ENCODE measurements around the gene CCDC200. TPM values are rescaled to one million over a fixed set of nuclear protein-coding genes. Genes with fewer than 3 reads are reported as not detected.
A peak's percentile ranks its signal among the peaks of the same experiment; 100 is the strongest.

Gene CCDC200
- total and polyA plus RNA-seq, 2 of the 13 experiments (the other 11 are each of a cell fraction or from before 2014, with no cell fraction given) = not detected

DNA sequence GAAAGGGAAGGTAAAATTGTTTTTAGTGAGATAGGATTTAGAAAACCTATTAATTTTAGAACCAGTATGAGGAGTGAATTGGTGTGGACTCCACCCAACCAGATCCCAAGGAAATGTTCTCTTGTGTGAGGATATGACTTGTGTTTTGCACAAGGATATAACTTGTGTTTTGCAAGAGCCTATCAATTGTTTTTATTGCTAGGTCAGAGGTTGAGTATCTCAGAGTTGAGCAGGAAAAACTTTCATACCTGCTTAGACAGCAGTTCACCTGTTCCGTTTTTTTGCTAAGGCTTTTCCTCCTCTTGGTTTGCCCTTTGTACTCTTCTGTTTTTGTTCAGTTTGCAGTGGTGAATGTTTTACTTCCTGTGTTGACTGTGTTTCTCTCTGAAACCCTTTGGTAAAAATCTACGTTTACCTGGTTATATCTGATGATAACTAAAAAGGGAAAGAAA lies 52.3 kb downstream of the CCDC200 start (continued):
- TF ChIP-seq, protein P1, sequence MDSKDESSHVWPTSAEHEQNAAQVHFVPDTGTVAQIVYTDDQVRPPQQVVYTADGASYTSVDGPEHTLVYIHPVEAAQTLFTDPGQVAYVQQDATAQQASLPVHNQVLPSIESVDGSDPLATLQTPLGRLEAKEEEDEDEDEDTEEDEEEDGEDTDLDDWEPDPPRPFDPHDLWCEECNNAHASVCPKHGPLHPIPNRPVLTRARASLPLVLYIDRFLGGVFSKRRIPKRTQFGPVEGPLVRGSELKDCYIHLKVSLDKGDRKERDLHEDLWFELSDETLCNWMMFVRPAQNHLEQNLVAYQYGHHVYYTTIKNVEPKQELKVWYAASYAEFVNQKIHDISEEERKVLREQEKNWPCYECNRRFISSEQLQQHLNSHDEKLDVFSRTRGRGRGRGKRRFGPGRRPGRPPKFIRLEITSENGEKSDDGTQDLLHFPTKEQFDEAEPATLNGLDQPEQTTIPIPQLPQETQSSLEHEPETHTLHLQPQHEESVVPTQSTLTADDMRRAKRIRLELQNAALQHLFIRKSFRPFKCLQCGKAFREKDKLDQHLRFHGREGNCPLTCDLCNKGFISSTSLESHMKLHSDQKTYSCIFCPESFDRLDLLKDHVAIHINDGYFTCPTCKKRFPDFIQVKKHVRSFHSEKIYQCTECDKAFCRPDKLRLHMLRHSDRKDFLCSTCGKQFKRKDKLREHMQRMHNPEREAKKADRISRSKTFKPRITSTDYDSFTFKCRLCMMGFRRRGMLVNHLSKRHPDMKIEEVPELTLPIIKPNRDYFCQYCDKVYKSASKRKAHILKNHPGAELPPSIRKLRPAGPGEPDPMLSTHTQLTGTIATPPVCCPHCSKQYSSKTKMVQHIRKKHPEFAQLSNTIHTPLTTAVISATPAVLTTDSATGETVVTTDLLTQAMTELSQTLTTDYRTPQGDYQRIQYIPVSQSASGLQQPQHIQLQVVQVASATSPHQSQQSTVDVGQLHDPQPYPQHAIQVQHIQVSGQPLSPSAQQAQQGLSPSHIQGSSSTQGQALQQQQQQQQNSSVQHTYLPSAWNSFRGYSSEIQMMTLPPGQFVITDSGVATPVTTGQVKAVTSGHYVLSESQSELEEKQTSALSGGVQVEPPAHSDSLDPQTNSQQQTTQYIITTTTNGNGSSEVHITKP (CRISPR knock-in tag; IDR thresholded peaks at IDR 0.05; ENCODE audit: low read depth) = 0 out of 2 replicates have a peak, but pooled peaks have one; percentile 32
- TF ChIP-seq FOXA3 (CRISPR knock-in tag; IDR thresholded peaks at IDR 0.05) = peak; percentile 73
- no peak for TF ChIP-seq ZNF674 (CRISPR knock-in tag; IDR thresholded peaks at IDR 0.05; ENCODE audit: low read depth)
- no peak for TF ChIP-seq ZNF563 (CRISPR knock-in tag; IDR thresholded peaks at IDR 0.05)
- no peak for TF ChIP-seq ZSCAN20 (CRISPR knock-in tag; IDR thresholded peaks at IDR 0.05; ENCODE audit: borderline replicate concordance)
- no peak for TF ChIP-seq ZNF24 (IDR thresholded peaks at IDR 0.05)
- TF ChIP-seq, protein P2, sequence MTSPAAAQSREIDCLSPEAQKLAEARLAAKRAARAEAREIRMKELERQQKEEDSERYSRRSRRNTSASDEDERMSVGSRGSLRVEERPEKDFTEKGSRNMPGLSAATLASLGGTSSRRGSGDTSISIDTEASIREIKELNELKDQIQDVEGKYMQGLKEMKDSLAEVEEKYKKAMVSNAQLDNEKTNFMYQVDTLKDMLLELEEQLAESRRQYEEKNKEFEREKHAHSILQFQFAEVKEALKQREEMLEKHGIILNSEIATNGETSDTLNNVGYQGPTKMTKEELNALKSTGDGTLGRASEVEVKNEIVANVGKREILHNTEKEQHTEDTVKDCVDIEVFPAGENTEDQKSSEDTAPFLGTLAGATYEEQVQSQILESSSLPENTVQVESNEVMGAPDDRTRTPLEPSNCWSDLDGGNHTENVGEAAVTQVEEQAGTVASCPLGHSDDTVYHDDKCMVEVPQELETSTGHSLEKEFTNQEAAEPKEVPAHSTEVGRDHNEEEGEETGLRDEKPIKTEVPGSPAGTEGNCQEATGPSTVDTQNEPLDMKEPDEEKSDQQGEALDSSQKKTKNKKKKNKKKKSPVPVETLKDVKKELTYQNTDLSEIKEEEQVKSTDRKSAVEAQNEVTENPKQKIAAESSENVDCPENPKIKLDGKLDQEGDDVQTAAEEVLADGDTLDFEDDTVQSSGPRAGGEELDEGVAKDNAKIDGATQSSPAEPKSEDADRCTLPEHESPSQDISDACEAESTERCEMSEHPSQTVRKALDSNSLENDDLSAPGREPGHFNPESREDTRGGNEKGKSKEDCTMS (CRISPR knock-in tag; conservative IDR thresholded peaks at IDR 0.05) = no peak
- TF ChIP-seq, protein P3, sequence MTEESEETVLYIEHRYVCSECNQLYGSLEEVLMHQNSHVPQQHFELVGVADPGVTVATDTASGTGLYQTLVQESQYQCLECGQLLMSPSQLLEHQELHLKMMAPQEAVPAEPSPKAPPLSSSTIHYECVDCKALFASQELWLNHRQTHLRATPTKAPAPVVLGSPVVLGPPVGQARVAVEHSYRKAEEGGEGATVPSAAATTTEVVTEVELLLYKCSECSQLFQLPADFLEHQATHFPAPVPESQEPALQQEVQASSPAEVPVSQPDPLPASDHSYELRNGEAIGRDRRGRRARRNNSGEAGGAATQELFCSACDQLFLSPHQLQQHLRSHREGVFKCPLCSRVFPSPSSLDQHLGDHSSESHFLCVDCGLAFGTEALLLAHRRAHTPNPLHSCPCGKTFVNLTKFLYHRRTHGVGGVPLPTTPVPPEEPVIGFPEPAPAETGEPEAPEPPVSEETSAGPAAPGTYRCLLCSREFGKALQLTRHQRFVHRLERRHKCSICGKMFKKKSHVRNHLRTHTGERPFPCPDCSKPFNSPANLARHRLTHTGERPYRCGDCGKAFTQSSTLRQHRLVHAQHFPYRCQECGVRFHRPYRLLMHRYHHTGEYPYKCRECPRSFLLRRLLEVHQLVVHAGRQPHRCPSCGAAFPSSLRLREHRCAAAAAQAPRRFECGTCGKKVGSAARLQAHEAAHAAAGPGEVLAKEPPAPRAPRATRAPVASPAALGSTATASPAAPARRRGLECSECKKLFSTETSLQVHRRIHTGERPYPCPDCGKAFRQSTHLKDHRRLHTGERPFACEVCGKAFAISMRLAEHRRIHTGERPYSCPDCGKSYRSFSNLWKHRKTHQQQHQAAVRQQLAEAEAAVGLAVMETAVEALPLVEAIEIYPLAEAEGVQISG (CRISPR knock-in tag; IDR thresholded peaks at IDR 0.05) = no peak; the same call in 1 of the 2 replicates
- 0 out of 2 replicates have a peak, but pooled peaks have one; percentile 63 for TF ChIP-seq ZNF33A (CRISPR knock-in tag; IDR thresholded peaks at IDR 0.05; ENCODE audit: borderline replicate concordance)
- TF ChIP-seq SMYD3 (CRISPR knock-in tag; IDR thresholded peaks at IDR 0.05) = 0 out of 2 replicates have a peak, but pooled peaks have one; percentile 65
- TF ChIP-seq NCOA5 (CRISPR knock-in tag; IDR thresholded peaks at IDR 0.05) = no peak
- TF ChIP-seq HES4 (CRISPR knock-in tag; IDR thresholded peaks at IDR 0.05; ENCODE audit: borderline replicate concordance) = no peak
- TF ChIP-seq SP5 (CRISPR knock-in tag; IDR thresholded peaks at IDR 0.05; ENCODE audit: borderline replicate concordance, low read depth) = no peak
- TF ChIP-seq JUND (CRISPR knock-in tag; IDR thresholded peaks at IDR 0.05) = no peak
- TF ChIP-seq MEIS1 (CRISPR knock-in tag; IDR thresholded peaks at IDR 0.05; ENCODE audit: borderline replicate concordance) = no peak
- TF ChIP-seq CREM (IDR thresholded peaks at IDR 0.05) = no peak
- no peak for TF ChIP-seq CREM (CRISPR knock-in tag; IDR thresholded peaks at IDR 0.05)
- peak in 1 of 2 experiments; percentile 67; a peak in 2 of 4 replicates for TF ChIP-seq EP300 (IDR thresholded peaks at IDR 0.05; ENCODE audit: low read depth in 2 of 2, low read length in 2 of 2)
- peak; percentile 32; the same call in 1 of the 2 replicates for TF ChIP-seq EP300 (CRISPR knock-in tag; IDR thresholded peaks at IDR 0.05; ENCODE audit: borderline replicate concordance)
- peak; percentile 66; the same call in 1 of the 2 replicates for TF ChIP-seq CHD4 (IDR thresholded peaks at IDR 0.05; ENCODE audit: borderline replicate concordance, low read length)
- no peak for TF ChIP-seq ZNF572 (CRISPR knock-in tag; IDR thresholded peaks at IDR 0.05)
- TF ChIP-seq THYN1 (CRISPR knock-in tag; IDR thresholded peaks at IDR 0.05; ENCODE audit: borderline replicate concordance, low read depth) = no peak
- TF ChIP-seq MTF1 (CRISPR knock-in tag; IDR thresholded peaks at IDR 0.05) = no peak

Data from HepG2 (cell line).